NCI-H446 treated with DMSO at 0.1 percent for 48 hours (cell line): ENCODE measurements around the gene KLF4.

ENCODE experiments used
- DNase-seq: peaks from one replicate; lab custom pipeline; 2025; lab: John Stamatoyannopoulos, UW

The KLF4 gene

DNA sequence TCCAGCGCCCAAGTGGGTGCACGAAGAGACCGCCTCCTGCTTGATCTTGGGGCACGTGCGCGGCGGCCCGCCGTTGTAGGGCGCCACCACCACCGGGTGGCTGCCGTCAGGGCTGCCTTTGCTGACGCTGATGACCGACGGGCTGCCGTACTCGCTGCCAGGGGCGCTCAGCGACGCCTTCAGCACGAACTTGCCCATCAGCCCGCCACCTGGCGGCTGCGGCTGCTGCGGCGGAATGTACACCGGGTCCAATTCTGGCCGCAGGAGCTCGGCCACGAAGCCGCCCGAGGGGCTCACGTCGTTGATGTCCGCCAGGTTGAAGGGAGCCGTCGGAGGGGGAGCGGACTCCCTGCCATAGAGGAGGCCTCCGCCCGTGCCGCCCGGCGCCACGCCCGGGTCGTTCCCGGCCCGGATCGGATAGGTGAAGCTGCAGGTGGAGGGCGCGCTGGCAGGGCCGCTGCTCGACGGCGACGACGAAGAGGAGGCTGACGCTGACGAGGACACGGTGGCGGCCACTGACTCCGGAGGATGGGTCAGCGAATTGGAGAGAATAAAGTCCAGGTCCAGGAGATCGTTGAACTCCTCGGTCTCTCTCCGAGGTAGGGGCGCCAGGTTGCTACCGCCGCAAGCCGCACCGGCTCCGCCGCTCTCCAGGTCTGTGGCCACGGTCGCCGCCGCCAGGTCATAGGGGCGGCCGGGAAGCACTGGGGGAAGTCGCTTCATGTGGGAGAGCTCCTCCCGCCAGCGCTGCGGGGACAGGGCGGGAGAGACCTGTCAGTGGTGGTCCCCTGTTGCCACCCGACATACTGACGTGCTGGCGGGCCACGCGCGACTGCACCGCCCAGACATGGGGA is 1.8 kb downstream of the KLF4 start:
- DNase-seq, result no peak

GRCh38 chr9:107486674-107487520 is 2.7 kb downstream of the KLF4 start:
- no peak for DNase-seq

DNA sequence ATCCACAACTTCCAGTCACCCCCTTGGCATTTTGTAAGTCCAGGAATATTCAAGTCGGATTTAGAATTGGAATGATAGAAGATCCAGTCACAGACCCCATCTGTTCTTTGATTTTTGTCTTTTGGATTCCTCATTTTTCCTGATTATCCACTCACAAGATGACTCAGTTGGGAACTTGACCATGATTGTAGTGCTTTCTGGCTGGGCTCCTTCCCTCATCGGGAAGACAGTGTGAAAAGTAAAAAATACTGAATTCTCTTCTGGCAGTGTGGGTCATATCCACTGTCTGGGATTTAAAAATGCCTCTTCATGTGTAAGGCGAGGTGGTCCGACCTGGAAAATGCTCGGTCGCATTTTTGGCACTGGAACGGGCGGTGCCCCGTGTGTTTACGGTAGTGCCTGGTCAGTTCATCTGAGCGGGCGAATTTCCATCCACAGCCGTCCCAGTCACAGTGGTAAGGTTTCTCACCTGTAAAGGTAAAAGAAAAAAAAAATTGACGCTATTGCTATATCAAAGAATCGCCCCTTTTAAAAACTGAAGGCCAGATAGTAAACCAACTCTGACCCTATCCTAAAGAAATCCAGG is 4.0 kb downstream of the KLF4 start:
- no peak for DNase-seq

DNA sequence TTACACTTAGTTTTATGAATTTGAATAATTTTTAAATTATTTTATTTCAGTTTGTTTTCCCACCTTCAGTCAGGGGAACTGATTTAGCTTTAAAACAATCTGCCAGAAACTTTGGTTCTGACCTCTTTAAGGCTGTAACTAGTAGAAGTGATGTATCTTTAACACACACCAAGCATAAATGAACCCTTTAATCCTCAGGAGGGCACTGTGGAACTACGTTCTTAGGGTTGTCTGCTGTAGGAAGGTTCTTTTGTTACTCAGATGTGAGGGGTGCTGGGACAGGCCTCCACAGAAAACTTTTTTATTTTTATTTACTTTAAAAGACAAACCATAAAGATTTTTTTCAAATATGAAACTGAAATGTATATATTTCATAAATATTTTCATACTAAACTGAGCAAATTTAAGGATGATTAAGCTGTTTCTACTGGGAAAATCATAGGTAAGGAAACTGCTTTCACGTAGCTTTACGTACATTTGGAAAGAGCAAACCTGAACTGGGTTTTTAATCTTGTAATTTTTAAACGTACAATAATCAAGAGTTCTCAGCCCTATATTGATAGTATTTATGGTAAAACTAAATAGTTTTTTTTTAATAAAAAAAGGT is 5.3 kb downstream of the KLF4 start:
- no peak for DNase-seq

GRCh38 chr9:107483666-107484065 is 5.9 kb downstream of the KLF4 start:
- no peak for DNase-seq

DNA sequence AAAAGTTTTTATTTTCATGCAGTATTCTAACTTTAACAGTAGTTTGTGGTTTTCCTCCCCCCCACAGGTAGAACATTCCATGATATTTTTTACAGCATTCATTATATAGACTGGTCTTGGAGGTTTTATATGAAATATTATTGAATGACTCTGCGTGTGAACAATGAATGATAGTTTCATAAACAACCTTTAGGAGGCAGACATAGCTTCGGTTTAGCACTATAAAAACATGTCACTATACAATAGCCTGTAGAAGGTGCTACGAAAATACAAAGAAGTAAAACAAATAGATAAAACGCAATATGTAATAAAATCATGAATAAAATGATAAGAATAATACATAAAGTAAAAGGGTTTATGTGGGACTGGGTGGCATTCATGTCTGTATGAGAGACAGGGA is 8.5 kb downstream of the KLF4 start:
- no peak for DNase-seq

DNA sequence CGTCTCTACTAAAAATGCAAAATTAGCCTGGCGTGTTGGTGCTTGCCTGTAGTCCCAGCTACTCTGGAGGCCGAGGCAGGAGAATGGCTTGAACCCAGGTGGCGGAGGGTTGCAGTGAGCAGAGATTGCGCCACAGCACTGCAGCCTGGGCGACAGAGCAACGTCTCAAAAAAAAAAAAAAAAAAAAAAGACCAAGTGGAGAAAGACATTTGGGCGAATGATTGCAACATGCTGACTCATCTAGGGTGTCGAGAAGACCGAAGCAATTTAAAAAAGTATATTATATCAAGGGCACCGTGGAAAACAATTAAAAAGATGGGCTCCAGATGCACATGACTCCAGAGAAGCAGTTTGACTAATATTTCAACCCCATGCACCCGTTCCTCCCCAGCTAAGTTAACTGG is 9.2 kb downstream of the KLF4 start:
- no peak for DNase-seq

- DNase-seq, result no peak
These were observed 10.8 kb downstream of the KLF4 start for GRCh38 chr9:107478805-107479204.

GRCh38 chr9:107474124-107474523 is 15.4 kb downstream of the KLF4 start:
- DNase-seq, result no peak

- DNase-seq, result no peak
These were observed 16.8 kb downstream of the KLF4 start for GRCh38 chr9:107472581-107473340.

GRCh38 chr9:107471552-107471951 is 18.0 kb downstream of the KLF4 start:
- no peak for DNase-seq

- no peak for DNase-seq
These were observed 22.2 kb downstream of the KLF4 start for GRCh38 chr9:107467416-107467815.

GRCh38 chr9:107466826-107467225 is 22.7 kb downstream of the KLF4 start:
- DNase-seq, result no peak

GRCh38 chr9:107465467-107466451 is 23.8 kb downstream of the KLF4 start:
- DNase-seq, result no peak

DNA sequence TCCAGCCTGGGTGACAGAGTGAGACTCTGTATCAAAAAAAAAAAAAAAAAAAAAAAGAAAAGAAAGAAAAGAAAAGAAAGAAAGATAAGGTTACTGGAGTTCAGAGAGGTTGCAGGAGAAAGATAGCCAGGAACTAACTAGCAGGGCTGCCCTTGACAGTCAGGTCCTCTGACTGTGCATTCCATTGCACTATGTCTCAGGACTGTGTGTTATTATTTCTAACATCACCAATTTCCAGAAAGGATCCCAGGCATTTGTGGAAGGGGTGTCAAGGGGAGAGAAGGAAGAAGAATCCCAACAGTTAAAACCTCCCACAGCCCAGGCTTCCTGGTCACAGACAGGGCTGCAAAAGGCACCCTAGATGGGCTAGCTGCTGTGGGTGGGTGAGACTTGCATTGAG is 25.1 kb downstream of the KLF4 start:
- DNase-seq, result no peak

- no peak for DNase-seq
These were observed 26.9 kb downstream of the KLF4 start for GRCh38 chr9:107462691-107463090.

DNA sequence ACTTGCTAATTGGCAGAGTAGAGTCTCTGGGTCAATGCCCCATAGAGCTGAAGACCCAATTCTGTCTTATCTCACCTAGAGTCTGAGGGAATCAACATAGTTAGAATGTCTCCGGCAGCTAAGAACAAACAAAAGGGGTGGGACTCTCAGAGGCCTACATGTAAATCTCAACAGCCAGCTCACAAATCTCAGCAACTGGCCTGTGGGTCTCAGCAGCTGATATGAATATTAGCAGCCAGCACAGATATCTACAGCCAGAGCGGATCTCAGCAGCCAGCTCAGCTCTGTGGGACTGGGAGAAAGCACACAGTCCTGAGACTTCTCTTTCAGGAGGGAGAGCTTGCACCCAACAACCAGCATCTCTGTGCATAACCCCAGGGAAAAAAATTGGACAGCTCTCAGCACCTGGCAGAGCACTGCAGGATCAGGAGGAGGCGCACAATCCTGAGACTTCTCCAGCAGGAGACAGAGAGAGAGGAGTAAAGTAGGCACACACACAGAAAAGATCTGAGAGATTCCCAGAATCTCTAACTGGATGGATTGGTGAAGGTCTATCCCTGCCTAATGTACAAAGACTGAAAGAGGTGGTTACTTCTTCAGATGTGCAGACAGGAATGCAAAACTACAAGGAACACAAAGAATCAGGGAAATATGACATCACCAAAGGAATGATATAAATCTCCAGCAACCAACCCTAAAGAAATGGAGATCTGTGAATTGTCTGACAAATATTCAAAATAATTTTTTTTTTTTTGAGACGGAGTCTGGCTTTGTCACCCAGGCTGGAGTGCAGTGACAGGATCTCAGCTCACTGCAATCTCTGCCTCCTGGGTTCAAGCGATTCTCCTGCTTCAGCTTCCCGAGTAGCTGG is 29.2 kb downstream of the KLF4 start:
- no peak for DNase-seq

GRCh38 chr9:107455425-107456135 is 34.0 kb downstream of the KLF4 start:
- DNase-seq, result no peak

GRCh38 chr9:107453479-107453878 is 36.1 kb downstream of the KLF4 start:
- no peak for DNase-seq
